Right cardiac atrium (tissue), 5 donors: Measurements from ENCODE around the gene CNFN. TPM values are rescaled to one million over a fixed set of nuclear protein-coding genes. Genes with fewer than 3 reads are reported as not detected.

Experiments used
- ATAC-seq, 2 donors: fragments of 200-7000 bp; cut with Tn5 transposase; one replicate each; pipeline versions ENCODE4 v1.8.0 to v1.9.1; 2020; ENCODE audit warnings: moderate library complexity in 2 of 2, mild to moderate bottlenecking in 1 of 2
- DNase-seq, 3 donors: peaks; one replicate each; pipeline ENCODE4 v3.0.0-alpha.2; 2020
- H3K27ac ChIP-seq: one replicate; pipeline ENCODE4 v1.5.1; 2013; ENCODE audit warnings: mild to moderate bottlenecking, low read length, control low read depth, moderate library complexity
- H3K27me3 ChIP-seq: one replicate; pipeline ENCODE4 v1.6.1; 2013; ENCODE audit not compliant: control insufficient read depth, insufficient read depth
- H3K4me1 ChIP-seq: one replicate; pipeline ENCODE4 v1.6.1; 2013; ENCODE audit warnings: low read length; ENCODE audit not compliant: control insufficient read depth, insufficient read depth
- H3K4me3 ChIP-seq: one replicate; pipeline ENCODE4 v1.5.1; 2013; ENCODE audit warnings: low read length, control low read depth
- H3K9me3 ChIP-seq: one replicate; pipeline ENCODE4 v1.6.1; 2013; ENCODE audit warnings: low read length; ENCODE audit not compliant: control insufficient read depth
- WGBS: extraction: QIAGEN DNeasy Blood & Tissue Kit; methylation state at CpG from one replicate; pipeline ENCODE4 v1.1.7; 2013; 5-methylcytosine and 5-hydroxymethylcytosine counted together
- intact Hi-C, 4 donors: fragments of 100-400 bp; cut with DNase I; formaldehyde crosslinking; loops; one replicate each; pipeline versions ENCODE4 v1.11.0 to v1.14.0; 2022 to 2023
- polyA plus RNA-seq: library from polyadenylated mRNA; stranded (reverse); fragments of 200-250 nt; gene quantifications from one replicate; pipeline ENCODE4 v1.2.3, GENCODE V29; 2013
- total RNA-seq, 4 donors: library from RNA; stranded (reverse); fragmentation: NEBNext Ultra II Directional; extraction: Animal tissue kit (Norgen Biotek cat#: 25700); gene quantifications; one replicate each; pipeline ENCODE4 v1.2.1, GENCODE V29; 2021
- donor health status: healthy with polysubstance abuse.
- donor health status: DM: no; HTN: yes; CAD: no.
- donor health status: DM: no; HTN: no; CAD: no.
- donor health status: DM: no; HTN: yes; CAD: no; lungs with severe emphysema.
- donor health status: DM: yes; HTN: yes; CAD: no.

The CNFN gene
- total and polyA plus RNA-seq, 5 donors: 0.50 to 1.9 (median 0.78) TPM; not detected in 1

DNA sequence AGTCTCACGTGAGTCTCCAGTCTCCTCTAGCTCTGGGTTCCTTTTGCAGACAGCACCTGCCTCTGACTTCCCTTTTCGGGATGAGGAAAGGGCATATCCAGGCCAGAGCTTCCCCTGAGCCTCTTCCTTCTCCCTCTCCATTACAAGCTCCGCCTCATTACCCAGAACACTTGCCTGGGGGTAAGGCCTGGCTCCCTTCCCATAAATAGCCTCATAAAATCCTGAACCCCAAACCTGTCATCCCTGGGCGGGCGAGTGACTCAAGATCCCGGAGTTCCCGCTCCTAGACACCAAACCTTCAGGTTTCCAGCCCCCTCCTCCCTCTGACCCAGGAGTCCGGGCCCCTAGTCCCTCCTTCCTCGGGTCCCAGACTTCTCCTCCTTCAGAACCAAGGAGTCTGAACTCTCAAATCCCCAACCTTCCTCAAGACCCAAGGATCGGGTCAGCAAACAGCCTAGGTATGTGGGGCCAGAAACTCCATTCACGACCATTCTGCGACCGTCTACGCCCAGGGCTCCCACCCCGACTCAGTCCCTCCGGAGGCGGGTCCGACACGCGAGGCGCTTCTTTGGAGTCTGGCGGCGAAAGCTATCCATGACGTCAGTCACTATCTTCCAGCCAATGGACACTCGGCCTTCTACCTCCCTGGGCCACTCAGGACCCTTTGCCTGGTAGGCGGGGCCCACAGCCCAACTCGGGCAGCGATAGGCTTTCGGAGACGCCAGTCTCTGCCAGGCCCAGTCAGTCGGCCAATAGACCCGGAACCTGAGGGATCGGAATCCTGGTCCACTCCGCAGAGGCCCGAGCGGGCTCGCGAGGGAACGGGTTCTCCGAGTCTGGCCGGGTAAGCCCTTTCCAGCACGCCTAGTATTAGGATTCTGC, 6.5 kb upstream of the CNFN start:
- peak; percentile 97 to 98 for ATAC-seq
- 3% methylated on average over 42 of the region's 42 CpGs for WGBS
- H3K27me3 ChIP-seq: no peaks in the 10 kb centered on the region
- intact Hi-C loops: loop anchor here in 1 of 4 donors (10.0 kb wide), 1 partner anchor 262 kb away; the partner anchor contains the start of gene POU2F2
- H3K4me1 ChIP-seq: peaks cover 5% of the 10 kb centered on the region
- no peaks in the 10 kb centered on the region for H3K9me3 ChIP-seq
- peak overlapping the region; percentile 73 for H3K4me3 ChIP-seq
- DNase-seq: peak; percentile 98 to 100 (median 99)
- peak overlapping the region; percentile 66 for H3K27ac ChIP-seq

GRCh38 chr19:42394751-42395150, 4.7 kb upstream of the CNFN start:
- WGBS: 74% methylated on average over 8 of the region's 8 CpGs
- intact Hi-C loops: loop anchor here in 1 of 4 donors (10.0 kb wide), 1 partner anchor 260 kb away; the partner anchor contains the start of gene POU2F2
- Histone ChIP-seq H3K27me3 (no peaks in the 10 kb centered on the region), H3K9me3 (no peaks in the 10 kb centered on the region), H3K27ac (no peak overlapping the region), H3K4me3 (no peak overlapping the region), H3K4me1 (peaks cover 5% of the 10 kb centered on the region)
- DNase-seq (no peak), ATAC-seq (no peak)

GRCh38 chr19:42392165-42392564, 2.1 kb upstream of the CNFN start:
- Histone ChIP-seq H3K4me3 (no peak overlapping the region), H3K27ac (no peak overlapping the region), H3K9me3 (no peaks in the 10 kb centered on the region), H3K4me1 (no peaks in the 10 kb centered on the region), H3K27me3 (no peaks in the 10 kb centered on the region)
- no peak for ATAC-seq
- 77% methylated on average over 4 of the region's 4 CpGs for WGBS
- intact Hi-C loops: loop anchor here in 1 of 4 donors (10.0 kb wide), 1 partner anchor 257 kb away; the partner anchor contains the start of gene POU2F2
- DNase-seq: peak in 1 of 3 donors; percentile 2

DNA sequence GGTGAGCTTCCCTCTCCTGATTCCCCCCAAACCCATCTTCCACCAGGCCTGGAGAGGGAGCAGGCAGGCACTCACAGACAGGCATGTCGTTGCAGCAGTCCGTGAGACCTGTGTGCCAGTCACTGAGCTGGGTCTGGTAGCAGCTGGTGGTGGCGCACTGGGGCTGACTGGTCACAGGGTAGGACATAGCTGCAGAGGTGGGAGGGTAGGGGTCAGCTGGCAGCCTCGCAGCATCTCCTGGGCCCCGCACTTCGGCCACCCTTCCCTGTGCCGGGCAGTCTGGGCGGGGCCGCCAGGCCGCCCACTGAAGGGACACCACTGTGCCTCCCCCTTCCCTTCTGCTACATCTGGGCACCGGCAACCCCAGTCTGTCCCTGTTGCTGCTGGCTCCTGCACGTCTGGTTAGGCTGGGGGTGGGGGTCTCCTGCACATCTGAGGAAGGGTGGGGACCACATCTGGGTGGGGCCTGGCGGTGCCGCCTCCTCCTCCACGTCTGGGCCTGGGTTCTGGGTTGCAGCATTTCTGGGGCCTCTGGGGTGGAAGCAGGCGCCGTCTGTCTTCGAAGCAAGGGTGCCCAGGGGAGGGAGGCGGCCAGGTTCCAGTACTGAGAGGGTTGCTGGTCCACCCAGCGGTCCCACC, 1.1 kb downstream of the CNFN start:
- H3K27me3 ChIP-seq: no peaks in the 10 kb centered on the region
- no peak overlapping the region for H3K27ac ChIP-seq
- DNase-seq: peak in 1 of 3 donors; percentile 64
- H3K9me3 ChIP-seq: no peaks in the 10 kb centered on the region
- ATAC-seq: no peak
- no peaks in the 10 kb centered on the region for H3K4me1 ChIP-seq
- WGBS: 76% methylated on average over 20 of the region's 20 CpGs
- no peak overlapping the region for H3K4me3 ChIP-seq
- intact Hi-C loops: no loop called here

DNA sequence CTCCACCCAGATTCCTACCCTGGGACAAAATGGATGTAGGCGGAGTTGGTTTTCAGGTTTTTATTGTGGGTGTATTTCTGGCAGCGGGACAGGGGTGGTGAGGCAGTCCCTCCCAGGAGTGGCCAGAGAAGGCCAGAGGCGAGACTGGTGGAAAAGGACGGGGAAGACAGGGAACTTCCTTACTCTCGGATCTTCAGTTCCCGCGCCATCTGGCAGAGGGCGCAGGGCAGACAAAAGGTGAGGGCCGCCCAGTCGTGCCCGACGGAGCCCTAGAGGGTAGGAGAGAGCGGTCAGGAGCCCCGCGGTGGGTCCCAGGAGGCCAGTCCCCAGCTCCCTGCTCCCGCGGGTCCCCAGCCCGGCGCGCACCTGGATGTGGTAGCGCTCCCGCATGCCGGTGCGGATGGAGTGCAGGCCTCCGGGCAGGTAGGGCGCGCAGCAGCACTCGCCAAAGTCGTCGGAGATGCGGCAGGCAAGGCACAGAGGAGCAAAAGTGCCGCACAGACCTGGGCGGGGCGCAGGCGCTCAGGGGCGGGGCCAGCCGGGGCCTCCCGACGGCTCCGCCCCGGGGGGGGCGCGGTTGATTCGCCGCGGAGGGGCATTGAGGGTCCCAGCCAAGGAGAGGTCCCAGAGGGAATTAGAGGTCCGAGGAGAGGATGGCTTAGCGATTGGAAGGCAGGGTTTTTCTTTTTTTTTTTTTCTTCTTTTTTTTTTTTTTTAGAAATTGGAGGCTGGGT, 3.0 kb downstream of the CNFN start:
- no peak overlapping the region for H3K27ac ChIP-seq

DNA sequence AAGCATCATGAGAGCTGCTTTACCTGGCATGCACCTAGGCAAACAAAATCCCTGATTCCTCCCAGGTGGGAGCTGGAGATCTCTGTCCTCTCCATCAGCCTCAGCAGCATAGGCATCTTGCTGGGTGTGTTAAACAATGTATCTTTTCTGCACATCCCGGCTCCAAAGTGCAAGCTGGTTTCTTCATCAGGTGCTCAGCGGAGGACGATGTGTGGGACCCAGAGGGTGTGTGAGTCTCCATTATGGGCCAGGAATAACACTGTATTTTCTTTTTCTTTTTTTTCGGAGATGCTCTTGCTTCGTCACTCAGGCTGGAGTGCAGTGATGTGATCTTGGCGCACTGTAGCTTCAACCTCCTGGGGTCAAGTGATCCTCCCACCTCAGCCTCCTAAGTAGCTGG, 9.9 kb downstream of the CNFN start:
- ATAC-seq: no peak
- Histone ChIP-seq H3K4me3 (no peak overlapping the region), H3K27ac (no peak overlapping the region), H3K27me3 (no peaks in the 10 kb centered on the region), H3K9me3 (no peaks in the 10 kb centered on the region), H3K4me1 (no peaks in the 10 kb centered on the region)
- intact Hi-C loops: no loop called here
- 76% methylated on average over 6 of the region's 6 CpGs for WGBS
- DNase-seq: peak in 1 of 3 donors; percentile 10

More for the DNA sequence above, 3.0 kb downstream of the CNFN start:
- ATAC-seq (peak; percentile 74 to 79), DNase-seq (peak; percentile 59 to 84 (median 82))
- Histone ChIP-seq H3K27me3 (no peaks in the 10 kb centered on the region), H3K4me1 (no peaks in the 10 kb centered on the region), H3K4me3 (peak overlapping the region; percentile 22), H3K9me3 (no peaks in the 10 kb centered on the region)
- intact Hi-C loops: no loop called here
- WGBS: 2% methylated on average over 48 of the region's 48 CpGs

- WGBS: 75% methylated on average over 17 of the region's 17 CpGs
- DNase-seq (peak in 2 of 3 donors; percentile 13 to 30), ATAC-seq (no peak)
- Histone ChIP-seq H3K27me3 (no peaks in the 10 kb centered on the region), H3K27ac (no peak overlapping the region), H3K4me1 (no peaks in the 10 kb centered on the region), H3K4me3 (no peak overlapping the region), H3K9me3 (no peaks in the 10 kb centered on the region)
- intact Hi-C loops: no loop called here
Measured at GRCh38 chr19:42378225-42379215, 11.6 kb downstream of the CNFN start.

DNA sequence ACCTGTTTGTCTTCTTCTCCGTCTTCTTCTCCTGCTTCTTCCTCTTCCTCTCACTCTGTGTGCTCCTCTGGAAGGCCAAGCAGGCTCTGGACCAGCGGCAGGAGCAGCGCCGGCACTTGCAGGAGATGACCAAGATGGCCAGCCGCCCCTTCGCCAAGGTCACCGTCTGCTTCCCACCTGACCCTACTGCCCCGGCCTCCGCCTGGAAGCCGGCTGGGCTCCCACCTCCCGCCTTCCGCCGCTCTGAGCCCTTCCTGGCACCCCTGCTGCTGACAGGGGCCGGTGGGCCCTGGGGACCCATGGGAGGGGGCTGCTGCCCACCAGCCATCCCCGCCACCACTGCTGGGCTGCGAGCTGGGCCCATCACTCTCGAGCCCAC, 13.9 kb downstream of the CNFN start:
- DNase-seq: peak in 2 of 3 donors; percentile 40 to 57
- 96% methylated on average over 17 of the region's 17 CpGs for WGBS
- no peak overlapping the region for H3K27ac ChIP-seq
- no peaks in the 10 kb centered on the region for H3K27me3 ChIP-seq
- no peak overlapping the region for H3K4me3 ChIP-seq
- no peaks in the 10 kb centered on the region for H3K4me1 ChIP-seq
- H3K9me3 ChIP-seq: no peaks in the 10 kb centered on the region
- intact Hi-C loops: no loop called here
- peak in 1 of 2 donors; percentile 8 for ATAC-seq

- H3K9me3 ChIP-seq: no peaks in the 10 kb centered on the region
- H3K27me3 ChIP-seq: no peaks in the 10 kb centered on the region
- whole genome bisulfite sequencing: 94% methylated on average over 54 of the region's 54 CpGs
- no peak overlapping the region for H3K4me3 ChIP-seq
- H3K27ac ChIP-seq: no peak overlapping the region
- ATAC-seq (peak in 1 of 2 donors; percentile 16), DNase-seq (peak in 2 of 3 donors; percentile 47 to 56)
- intact Hi-C loops: no loop called here
- H3K4me1 ChIP-seq: no peaks in the 10 kb centered on the region
Measured at GRCh38 chr19:42375415-42376176, 14.5 kb downstream of the CNFN start.
